T1000 (cell line): ENCODE measurements around the gene GNAS-AS1.

ENCODE experiments used
- DNase-seq: peaks from one replicate; lab custom pipeline; 2025; ENCODE audit warnings: mixed read lengths; lab: John Stamatoyannopoulos, UW

GNAS-AS1 gene

GRCh38 chr20:58808271-58809046 lies 42.2 kb downstream of the GNAS-AS1 start:
- DNase-seq = no peak

- DNase-seq = no peak
Measured at GRCh38 chr20:58807801-58808200, 42.9 kb downstream of the GNAS-AS1 start.

- DNase-seq = no peak
Measured at GRCh38 chr20:58803533-58803932, 47.2 kb downstream of the GNAS-AS1 start.

GRCh38 chr20:58802061-58802460 lies 48.6 kb downstream of the GNAS-AS1 start:
- DNase-seq = no peak

- no peak for DNase-seq
Measured at GRCh38 chr20:58800134-58800871, 50.4 kb downstream of the GNAS-AS1 start.

- DNase-seq = no peak
Measured at GRCh38 chr20:58797371-58798338, 53.0 kb downstream of the GNAS-AS1 start.

- no peak for DNase-seq
Measured at GRCh38 chr20:58795923-58796245, 54.8 kb downstream of the GNAS-AS1 start.

- DNase-seq = no peak
Measured at GRCh38 chr20:58795181-58795922, 55.4 kb downstream of the GNAS-AS1 start.

- no peak for DNase-seq
Measured at GRCh38 chr20:58794510-58795180, 56.1 kb downstream of the GNAS-AS1 start.

GRCh38 chr20:58793512-58794420 lies 56.9 kb downstream of the GNAS-AS1 start:
- DNase-seq = no peak

GRCh38 chr20:58792426-58792825 lies 58.3 kb downstream of the GNAS-AS1 start:
- DNase-seq = no peak

- DNase-seq = no peak
Measured at GRCh38 chr20:58791286-58791685, 59.4 kb downstream of the GNAS-AS1 start.

- no peak for DNase-seq
Measured at GRCh38 chr20:58790454-58790853, 60.2 kb downstream of the GNAS-AS1 start.

- DNase-seq = no peak
Measured at GRCh38 chr20:58788896-58789544, 61.7 kb downstream of the GNAS-AS1 start.

- DNase-seq = no peak
Measured at GRCh38 chr20:58787211-58788005, 63.3 kb downstream of the GNAS-AS1 start.

- DNase-seq = no peak
Measured at GRCh38 chr20:58784321-58785074, 66.2 kb downstream of the GNAS-AS1 start.

GRCh38 chr20:58783511-58784011 lies 67.1 kb downstream of the GNAS-AS1 start:
- no peak for DNase-seq

GRCh38 chr20:58781138-58781537 lies 69.6 kb downstream of the GNAS-AS1 start:
- DNase-seq = no peak
